Astrocyte (in vitro differentiated cells and primary cell): ENCODE data around the gene LYPD4.

Experiments used
- CTCF ChIP-seq: IDR thresholded peaks from 2 replicates; pipeline ENCODE4 v1.5.1; 2011; ENCODE audit warnings: low read depth, mild to moderate bottlenecking, inconsistent platforms, low read length, moderate library complexity; ENCODE audit not compliant: insufficient read depth
- EZH2 ChIP-seq: IDR thresholded peaks from 2 replicates; pipeline ENCODE4 v1.6.1; 2012; ENCODE audit warnings: mild to moderate bottlenecking, low read length, inconsistent platforms; ENCODE audit not compliant: insufficient read depth

DNA sequence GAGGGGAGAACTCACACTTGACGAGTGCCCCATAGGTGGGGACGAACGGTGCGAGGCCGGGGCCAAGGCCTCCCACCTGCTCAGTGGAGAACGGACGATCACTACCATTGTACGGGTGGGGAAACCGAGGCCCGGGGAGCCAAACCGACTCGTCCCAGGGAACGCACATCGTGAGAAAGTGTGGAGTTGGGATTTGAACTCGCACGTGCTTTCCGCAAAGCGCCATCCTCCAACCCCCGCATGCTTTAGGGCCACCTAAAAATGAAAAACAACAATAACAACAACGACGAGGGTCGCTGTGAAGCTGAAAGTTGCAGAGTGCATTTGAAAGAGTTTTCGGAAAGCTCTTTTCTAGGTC is 39.0 kb upstream of the LYPD4 start:
- TF ChIP-seq CTCF = no peak
- TF ChIP-seq EZH2 = no peak
